Liver (tissue), 9 donors: ENCODE measurements around the gene TEX51. TPM values are rescaled to one million over a fixed set of nuclear protein-coding genes. Genes with fewer than 3 reads are reported as not detected.

Experiments
- DNase-seq: peaks from one replicate; pipeline ENCODE4 v3.0.0-alpha.2; 2017; ENCODE audit warnings: low spot score
- H3K27ac ChIP-seq, 2 donors: one replicate each; pipeline ENCODE4 v1.7.0; 2013; ENCODE audit warnings: inconsistent platforms in 2 of 2, low read length in 2 of 2, control low read depth in 1 of 2, low read depth in 1 of 2, mild to moderate bottlenecking in 1 of 2
- H3K27me3 ChIP-seq, 4 donors: one replicate each; pipeline versions ENCODE4 v1.6.1 to v1.7.0; 2013; ENCODE audit warnings: low read length in 3 of 4, inconsistent platforms in 1 of 4, mild to moderate bottlenecking in 1 of 4, moderate library complexity in 1 of 4; ENCODE audit not compliant: control insufficient read depth in 4 of 4, insufficient read depth in 4 of 4
- H3K36me3 ChIP-seq, 4 donors: one replicate each; pipeline versions ENCODE4 v1.6.1 to v1.7.0; 2013; ENCODE audit warnings: low read length in 3 of 4, mild to moderate bottlenecking in 3 of 4, low read depth in 1 of 4, moderate library complexity in 1 of 4; ENCODE audit not compliant: control insufficient read depth in 4 of 4, insufficient read depth in 3 of 4
- H3K4me1 ChIP-seq, 4 donors: one replicate each; pipeline versions ENCODE4 v1.6.1 to v1.7.0; 2013; ENCODE audit warnings: low read length in 3 of 4, mild to moderate bottlenecking in 3 of 4, moderate library complexity in 1 of 4; ENCODE audit not compliant: control insufficient read depth in 4 of 4, insufficient read depth in 4 of 4
- H3K4me3 ChIP-seq, 3 donors: one replicate each; pipeline versions ENCODE4 v1.6.1 to v1.7.0; 2013; ENCODE audit warnings: low read length in 3 of 3, control low read depth in 1 of 3, low read depth in 1 of 3, mild to moderate bottlenecking in 1 of 3
- H3K9ac ChIP-seq, 2 donors: one replicate each; pipeline ENCODE4 v1.7.0; 2013; ENCODE audit warnings: low read length in 2 of 2, mild to moderate bottlenecking in 2 of 2, moderate library complexity in 2 of 2, control low read depth in 1 of 2, low read depth in 1 of 2
- H3K9me3 ChIP-seq, 4 donors: one replicate each; pipeline versions ENCODE4 v1.6.1 to v1.7.0; 2013; ENCODE audit warnings: low read length in 3 of 4; ENCODE audit not compliant: control insufficient read depth in 4 of 4
- EGR1 ChIP-seq, 2 donors: IDR thresholded peaks; 2 replicates each; pipeline ENCODE4 v1.6.1; 2016 to 2018; ENCODE audit warnings: antibody characterized with exemption in 2 of 2, low read depth in 2 of 2
- FOXA1 ChIP-seq: IDR thresholded peaks from 2 replicates; pipeline ENCODE4 v1.6.1; 2016; ENCODE audit warnings: antibody characterized with exemption
- FOXA2 ChIP-seq: IDR thresholded peaks from 2 replicates; pipeline ENCODE4 v1.6.1; 2016; ENCODE audit warnings: antibody characterized with exemption
- HNF4A ChIP-seq, 2 donors: conservative IDR thresholded peaks; 2 replicates each; pipeline ENCODE4 v1.6.1; 2016; ENCODE audit warnings: antibody characterized with exemption in 2 of 2, mild to moderate bottlenecking in 2 of 2
- JUND ChIP-seq, 2 donors: IDR thresholded peaks; 2 replicates each; pipeline ENCODE4 v1.6.1; 2016; ENCODE audit warnings: antibody characterized with exemption in 2 of 2
- NR2F2 ChIP-seq: IDR thresholded peaks from 2 replicates; pipeline ENCODE4 v1.6.1; 2016; ENCODE audit warnings: antibody characterized with exemption
- RXRA ChIP-seq, 2 donors: IDR thresholded peaks; 2 replicates each; pipeline ENCODE4 v1.6.1; 2017 to 2018; ENCODE audit warnings: antibody characterized with exemption in 2 of 2, mild to moderate bottlenecking in 1 of 2
- TAF1 ChIP-seq: conservative IDR thresholded peaks from 2 replicates; pipeline ENCODE4 v1.6.1; 2016; ENCODE audit warnings: antibody characterized with exemption, mild to moderate bottlenecking
- WGBS: extraction: QIAGEN DNeasy Blood & Tissue Kit; methylation state at CpG from one replicate; pipeline ENCODE4 v1.1.7; 2013; 5-methylcytosine and 5-hydroxymethylcytosine counted together
- polyA plus RNA-seq, 2 donors: library from polyadenylated mRNA; stranded (reverse) in 1 of 2; unstranded in 1 of 2; fragments of 200-250 nt in 1 of 2; fragments of >200 nt in 1 of 2; fragmentation: Nextera tagmentation in 1 of 2; extraction: Ambion mirVana in 1 of 2; gene quantifications; one replicate each; pipeline versions ENCODE4 v1.2.1 to v1.2.3, GENCODE V29; 2013 to 2015
- total RNA-seq, 2 donors: library from RNA; depleted of rRNA; stranded (reverse); fragments of >200 nt; gene quantifications; one replicate each; pipeline ENCODE4 v1.2.3, GENCODE V29; 2014
- TF ChIP-seq, protein P1 (sequence below): fragments of 150-350 bp; IDR thresholded peaks from 2 replicates; pipeline ENCODE4 v1.5.1; 2017; ENCODE audit warnings: improper control_type of control experiment, low read depth, low read length; ENCODE audit not compliant: missing input control
- TF ChIP-seq, protein P2 (sequence below): IDR thresholded peaks from 2 replicates; pipeline ENCODE4 v1.6.1; 2016; ENCODE audit warnings: antibody characterized with exemption
- TF ChIP-seq, protein P3 (sequence below): IDR thresholded peaks from 2 replicates; pipeline ENCODE4 v1.6.1; 2016; ENCODE audit warnings: antibody characterized with exemption
- TF ChIP-seq, protein P4 (sequence below): IDR thresholded peaks from 2 replicates; pipeline ENCODE4 v1.6.1; 2016; ENCODE audit warnings: antibody characterized with exemption, mild to moderate bottlenecking
- donor health status: healthy.
- donor health status: healthy.
- donor health status: healthy.
- donor health status: healthy.
- donor health status: healthy.

Gene TEX51
- total RNA-seq (not detected), polyA plus RNA-seq (not detected)

DNA sequence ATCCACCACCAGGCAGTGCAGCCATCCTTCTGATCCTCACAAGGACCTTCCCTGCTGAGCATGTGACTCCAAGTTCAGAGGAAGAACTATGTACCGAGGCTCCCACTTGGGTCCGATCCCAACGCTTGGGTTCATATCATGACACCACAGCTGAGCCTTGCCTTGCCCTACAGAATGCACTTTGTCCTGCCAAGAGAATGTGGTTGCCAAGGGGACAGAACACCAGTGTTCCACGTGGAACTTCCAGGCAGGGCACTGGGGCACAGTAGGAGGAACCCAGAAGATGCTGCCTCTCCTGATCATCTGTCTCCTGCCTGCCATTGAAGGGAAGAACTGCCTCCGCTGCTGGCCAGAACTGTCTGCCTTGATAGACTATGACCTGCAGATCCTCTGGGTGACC, at the start of gene TEX51:
TEX51 (plus strand) TSS at position 255 of the 400 bp plus-strand sequence; CDS start at position 284, 29 bp downstream.
- DNase-seq: peak; percentile 24
- no peaks in the 10 kb centered on the region for H3K4me1 ChIP-seq
- no peaks in the 10 kb centered on the region for H3K9me3 ChIP-seq
- H3K27me3 ChIP-seq: no peaks in the 10 kb centered on the region
- H3K9ac ChIP-seq: no peak within 1 kb of the TSS
- TF ChIP-seq NR2F2 (no peak), FOXA1 (no peak), RXRA (IDR thresholded peaks at IDR 0.05) (peak in 1 of 2 donors; percentile 39), HNF4A (conservative IDR thresholded peaks at IDR 0.05) (peak; percentile 43 to 62)
- TF ChIP-seq, protein P1, sequence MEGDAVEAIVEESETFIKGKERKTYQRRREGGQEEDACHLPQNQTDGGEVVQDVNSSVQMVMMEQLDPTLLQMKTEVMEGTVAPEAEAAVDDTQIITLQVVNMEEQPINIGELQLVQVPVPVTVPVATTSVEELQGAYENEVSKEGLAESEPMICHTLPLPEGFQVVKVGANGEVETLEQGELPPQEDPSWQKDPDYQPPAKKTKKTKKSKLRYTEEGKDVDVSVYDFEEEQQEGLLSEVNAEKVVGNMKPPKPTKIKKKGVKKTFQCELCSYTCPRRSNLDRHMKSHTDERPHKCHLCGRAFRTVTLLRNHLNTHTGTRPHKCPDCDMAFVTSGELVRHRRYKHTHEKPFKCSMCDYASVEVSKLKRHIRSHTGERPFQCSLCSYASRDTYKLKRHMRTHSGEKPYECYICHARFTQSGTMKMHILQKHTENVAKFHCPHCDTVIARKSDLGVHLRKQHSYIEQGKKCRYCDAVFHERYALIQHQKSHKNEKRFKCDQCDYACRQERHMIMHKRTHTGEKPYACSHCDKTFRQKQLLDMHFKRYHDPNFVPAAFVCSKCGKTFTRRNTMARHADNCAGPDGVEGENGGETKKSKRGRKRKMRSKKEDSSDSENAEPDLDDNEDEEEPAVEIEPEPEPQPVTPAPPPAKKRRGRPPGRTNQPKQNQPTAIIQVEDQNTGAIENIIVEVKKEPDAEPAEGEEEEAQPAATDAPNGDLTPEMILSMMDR: no peak
- H3K4me3 ChIP-seq: no peak within 1 kb of the TSS
- no peaks in the 10 kb centered on the region for H3K36me3 ChIP-seq
- 55% methylated on average over 5 of the region's 5 CpGs for WGBS
- H3K27ac ChIP-seq: no peak within 1 kb of the TSS

DNA sequence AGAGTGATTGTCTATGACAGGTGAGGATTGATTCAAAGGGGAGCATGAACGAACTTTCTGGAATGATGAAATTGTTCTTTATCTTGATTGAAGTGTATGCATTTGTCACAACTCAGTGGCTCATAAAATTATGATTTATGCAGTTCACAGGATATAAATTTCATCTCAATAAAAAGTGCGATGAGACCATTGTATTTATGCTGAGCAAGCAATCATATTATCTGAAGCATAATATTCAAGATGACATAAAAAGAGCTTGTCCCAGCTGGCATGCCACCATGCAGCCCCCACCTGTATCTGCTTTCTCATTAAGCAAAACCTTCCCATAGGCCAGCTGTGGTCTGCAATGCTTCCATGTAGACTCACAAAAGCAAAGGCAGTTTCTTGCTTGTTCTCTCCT, 49.6 kb upstream of the TEX51 start:
- Histone ChIP-seq H3K9me3 (no peaks in the 10 kb centered on the region), H3K9ac (no peak overlapping the region), H3K27ac (no peak overlapping the region), H3K36me3 (no peaks in the 10 kb centered on the region), H3K4me3 (no peak overlapping the region), H3K4me1 (no peaks in the 10 kb centered on the region), H3K27me3 (no peaks in the 10 kb centered on the region)
- 61% methylated on average over 2 of the region's 2 CpGs for WGBS
- no peak for DNase-seq
- TF ChIP-seq, protein P2, sequence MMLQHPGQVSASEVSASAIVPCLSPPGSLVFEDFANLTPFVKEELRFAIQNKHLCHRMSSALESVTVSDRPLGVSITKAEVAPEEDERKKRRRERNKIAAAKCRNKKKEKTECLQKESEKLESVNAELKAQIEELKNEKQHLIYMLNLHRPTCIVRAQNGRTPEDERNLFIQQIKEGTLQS: no peak
- TF ChIP-seq NR2F2 (no peak), JUND (IDR thresholded peaks at IDR 0.05) (no peak), TAF1 (no peak), FOXA1 (no peak), EGR1 (IDR thresholded peaks at IDR 0.05; ENCODE audit: low read depth in 2 of 2) (no peak), HNF4A (conservative IDR thresholded peaks at IDR 0.05) (no peak), FOXA2 (no peak)
- TF ChIP-seq, protein P1: no peak
- TF ChIP-seq, protein P3, sequence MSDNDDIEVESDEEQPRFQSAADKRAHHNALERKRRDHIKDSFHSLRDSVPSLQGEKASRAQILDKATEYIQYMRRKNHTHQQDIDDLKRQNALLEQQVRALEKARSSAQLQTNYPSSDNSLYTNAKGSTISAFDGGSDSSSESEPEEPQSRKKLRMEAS: no peak
- TF ChIP-seq, protein P4, sequence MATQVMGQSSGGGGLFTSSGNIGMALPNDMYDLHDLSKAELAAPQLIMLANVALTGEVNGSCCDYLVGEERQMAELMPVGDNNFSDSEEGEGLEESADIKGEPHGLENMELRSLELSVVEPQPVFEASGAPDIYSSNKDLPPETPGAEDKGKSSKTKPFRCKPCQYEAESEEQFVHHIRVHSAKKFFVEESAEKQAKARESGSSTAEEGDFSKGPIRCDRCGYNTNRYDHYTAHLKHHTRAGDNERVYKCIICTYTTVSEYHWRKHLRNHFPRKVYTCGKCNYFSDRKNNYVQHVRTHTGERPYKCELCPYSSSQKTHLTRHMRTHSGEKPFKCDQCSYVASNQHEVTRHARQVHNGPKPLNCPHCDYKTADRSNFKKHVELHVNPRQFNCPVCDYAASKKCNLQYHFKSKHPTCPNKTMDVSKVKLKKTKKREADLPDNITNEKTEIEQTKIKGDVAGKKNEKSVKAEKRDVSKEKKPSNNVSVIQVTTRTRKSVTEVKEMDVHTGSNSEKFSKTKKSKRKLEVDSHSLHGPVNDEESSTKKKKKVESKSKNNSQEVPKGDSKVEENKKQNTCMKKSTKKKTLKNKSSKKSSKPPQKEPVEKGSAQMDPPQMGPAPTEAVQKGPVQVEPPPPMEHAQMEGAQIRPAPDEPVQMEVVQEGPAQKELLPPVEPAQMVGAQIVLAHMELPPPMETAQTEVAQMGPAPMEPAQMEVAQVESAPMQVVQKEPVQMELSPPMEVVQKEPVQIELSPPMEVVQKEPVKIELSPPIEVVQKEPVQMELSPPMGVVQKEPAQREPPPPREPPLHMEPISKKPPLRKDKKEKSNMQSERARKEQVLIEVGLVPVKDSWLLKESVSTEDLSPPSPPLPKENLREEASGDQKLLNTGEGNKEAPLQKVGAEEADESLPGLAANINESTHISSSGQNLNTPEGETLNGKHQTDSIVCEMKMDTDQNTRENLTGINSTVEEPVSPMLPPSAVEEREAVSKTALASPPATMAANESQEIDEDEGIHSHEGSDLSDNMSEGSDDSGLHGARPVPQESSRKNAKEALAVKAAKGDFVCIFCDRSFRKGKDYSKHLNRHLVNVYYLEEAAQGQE: no peak
